HCT116 (cell line): Measurements from ENCODE around the gene CPSF7. TPM values are rescaled to one million over a fixed set of nuclear protein-coding genes. Genes with fewer than 3 reads are reported as not detected.
"Not testable (repeated sequence)": the region's sequence is repeated elsewhere in the genome, so short reads cannot be mapped to it uniquely, and the experiment has no call there.

Experiments used
- ATAC-seq: fragments of 200-7000 bp; cut with Tn5 transposase; 2 replicates; pipeline ENCODE4 v1.9.1; 2020; ENCODE audit warnings: mild to moderate bottlenecking, moderate library complexity
- BruUV-seq: library from RNA; stranded (reverse); fragments of 400-500 nt; replicated peaks from 2 replicates; lab custom pipeline; 2021; lab: Mats Ljungman, UMichigan
- CTCF ChIA-PET: fragments of 300-600 bp; sonication (Branson Sonifier 250); formaldehyde crosslinking; loops from one replicate; lab custom pipeline; 2021; ENCODE audit warnings: antibody characterized with exemption; lab: Charles Lee
- POLR2A ChIA-PET: fragments of 300-600, 350-600 bp; sonication (Branson Sonifier 250); formaldehyde crosslinking; loops from one replicate; lab custom pipeline; 2021; ENCODE audit warnings: antibody characterized with exemption; lab: Charles Lee
- RAD21 ChIA-PET, 2 experiments: fragments of 300-600 bp; sonication (Branson Sonifier 250); formaldehyde crosslinking; loops; one replicate each; lab custom pipeline; 2023; ENCODE audit warnings: low total read pairs in 2 of 2; ENCODE audit not compliant: uncharacterized antibody in 2 of 2, unreplicated experiment in 2 of 2, low non-redundant PET in 1 of 2; lab: Charles Lee
- DNase-seq: peaks from one replicate; pipeline ENCODE4 v3.0.0-alpha.2; 2010; ENCODE audit warnings: low read depth, low spot score
- H2AFZ ChIP-seq: fragments of 200-600 bp; shearing (Covaris generic), sonication (generic); 2 replicates; pipeline ENCODE4 v1.6.1; 2017; ENCODE audit warnings: low read depth, mixed run types, mixed read lengths, antibody characterized with exemption, low read length; ENCODE audit not compliant: poor library complexity, severe bottlenecking
- H3K27ac ChIP-seq: 2 replicates; pipeline ENCODE4 v1.5.1; 2012; ENCODE audit warnings: low read depth, low read length
- H3K27me3 ChIP-seq: fragments of 200-600 bp; sonication (generic); 2 replicates; pipeline ENCODE4 v1.6.1; 2016; ENCODE audit warnings: mixed run types, low read length, mixed read lengths; ENCODE audit not compliant: insufficient read depth
- H3K36me3 ChIP-seq, 2 experiments: fragments of 200-500 bp in 1 of 2; fragments of 200-600 bp in 1 of 2; sonication (Bioruptor generic) in 1 of 2; sonication (generic) in 1 of 2; 2 replicates each; pipeline versions ENCODE4 v1.5.1 to v1.6.1; 2014 to 2016; ENCODE audit warnings: low read length in 2 of 2, inconsistent platforms in 1 of 2, mixed read lengths in 1 of 2, mixed run types in 1 of 2; ENCODE audit not compliant: insufficient read depth in 2 of 2, control insufficient read depth in 1 of 2
- H3K4me1 ChIP-seq, 2 experiments: fragments of 200-600 bp in 1 of 2; sonication (generic) in 1 of 2; 2 replicates each; pipeline versions ENCODE4 v1.5.1 to v1.6.1; 2012 to 2017; ENCODE audit warnings: low read length in 2 of 2, inconsistent platforms in 1 of 2, mild to moderate bottlenecking in 1 of 2, mixed read lengths in 1 of 2, mixed run types in 1 of 2, moderate library complexity in 1 of 2; ENCODE audit not compliant: insufficient read depth in 2 of 2, control insufficient read depth in 1 of 2
- H3K4me2 ChIP-seq: fragments of 200-600 bp; sonication (generic); 2 replicates; pipeline ENCODE4 v1.6.1; 2017; ENCODE audit warnings: mixed run types, low read length, mixed read lengths
- H3K4me3 ChIP-seq, 2 experiments: fragments of 200-600 bp in 1 of 2; sonication (generic) in 1 of 2; replicated peaks in 1 of 2; 2 replicates each; pipeline ENCODE4 v1.5.1; 2011 to 2016; ENCODE audit warnings: low read length in 2 of 2, control low read depth in 1 of 2, low read depth in 1 of 2, mild to moderate bottlenecking in 1 of 2, mixed read lengths in 1 of 2, mixed run types in 1 of 2
- H3K79me2 ChIP-seq: fragments of 200-600 bp; sonication (generic); 2 replicates; pipeline ENCODE4 v1.6.1; 2017; ENCODE audit warnings: mild to moderate bottlenecking, mixed run types, low read length, moderate library complexity, mixed read lengths; ENCODE audit not compliant: insufficient read depth
- H3K9ac ChIP-seq: fragments of 200-600 bp; sonication (generic); 2 replicates; pipeline ENCODE4 v1.6.1; 2016; ENCODE audit warnings: low read length, mixed read lengths
- H3K9me2 ChIP-seq: fragments of 200-600 bp; sonication (generic), shearing (Covaris generic); 2 replicates; pipeline ENCODE4 v1.6.1; 2017; ENCODE audit warnings: mixed run types, mild to moderate bottlenecking, moderate library complexity; ENCODE audit not compliant: insufficient read depth
- H3K9me3 ChIP-seq, 2 experiments: fragments of 200-500 bp in 1 of 2; fragments of 200-600 bp in 1 of 2; sonication (Bioruptor generic) in 1 of 2; sonication (generic) in 1 of 2; 2 replicates each; pipeline ENCODE4 v1.6.1; 2014 to 2017; ENCODE audit warnings: low read length in 2 of 2, mixed read lengths in 2 of 2, inconsistent platforms in 1 of 2, low read depth in 1 of 2, mild to moderate bottlenecking in 1 of 2, mixed run types in 1 of 2, moderate library complexity in 1 of 2; ENCODE audit not compliant: control insufficient read depth in 1 of 2, insufficient read depth in 1 of 2
- H4K20me1 ChIP-seq: fragments of 200-600 bp; sonication (generic), shearing (Covaris generic); 2 replicates; pipeline ENCODE4 v1.6.1; 2017; ENCODE audit warnings: mixed run types, mild to moderate bottlenecking, moderate library complexity; ENCODE audit not compliant: insufficient read depth
- CBX3 ChIP-seq: IDR thresholded peaks from 2 replicates; pipeline ENCODE4 v1.6.1; 2012; ENCODE audit warnings: low read depth
- CEBPB ChIP-seq: IDR thresholded peaks from 2 replicates; pipeline ENCODE4 v1.6.1; 2012; ENCODE audit warnings: low read depth
- EZH2 ChIP-seq: fragments of 200-600 bp; sonication (generic); IDR thresholded peaks from 2 replicates; pipeline ENCODE4 v1.6.1; 2017; ENCODE audit warnings: antibody characterized with exemption, mixed run types
- EZH2phosphoT487 ChIP-seq: fragments of 200-600 bp; IDR thresholded peaks from 2 replicates; pipeline ENCODE4 v1.6.1; 2018; ENCODE audit warnings: antibody characterized with exemption, borderline replicate concordance
- FOSL1 ChIP-seq: IDR thresholded peaks from 2 replicates; pipeline ENCODE4 v1.6.1; 2012; ENCODE audit warnings: low read depth
- JUND ChIP-seq: IDR thresholded peaks from 2 replicates; pipeline ENCODE4 v1.6.1; 2012
- POLR2AphosphoS5 ChIP-seq: IDR thresholded peaks from 2 replicates; pipeline ENCODE4 v1.6.1; 2011; ENCODE audit warnings: mild to moderate bottlenecking, low read depth, low read length, moderate library complexity
- SIN3A ChIP-seq: IDR thresholded peaks from 2 replicates; pipeline ENCODE4 v1.6.1; 2012; ENCODE audit warnings: low read depth
- SP1 ChIP-seq: IDR thresholded peaks from 2 replicates; pipeline ENCODE4 v1.6.1; 2012; ENCODE audit warnings: low read depth
- YY1 ChIP-seq: IDR thresholded peaks from 2 replicates; pipeline ENCODE4 v1.6.1; 2011; ENCODE audit warnings: low read length, low read depth, moderate library complexity, mild to moderate bottlenecking; ENCODE audit not compliant: insufficient replicate concordance; ENCODE audit errors: extremely low read depth
- ZNF274 ChIP-seq: fragments of 200-500 bp; sonication (Bioruptor generic); IDR thresholded peaks from 2 replicates; pipeline ENCODE4 v1.6.1; 2014; ENCODE audit warnings: mild to moderate bottlenecking, low read depth, low read length, inconsistent platforms
- intact Hi-C: fragments of 100-400 bp; cut with micrococcal nuclease; formaldehyde crosslinking; loops from 2 replicates; pipeline ENCODE4 v1.10.0; 2022
- total RNA-seq: library from RNA; stranded (reverse); gene quantifications from one replicate; pipeline ENCODE4 v1.2.1, GENCODE V29; 2021; ENCODE audit not compliant: unreplicated experiment
- TF ChIP-seq, protein P1 (sequence below): IDR thresholded peaks from 2 replicates; pipeline ENCODE4 v1.6.1; 2012

CPSF7 gene
- total RNA-seq, 1 experiment from 2014 or later: 110 TPM

DNA sequence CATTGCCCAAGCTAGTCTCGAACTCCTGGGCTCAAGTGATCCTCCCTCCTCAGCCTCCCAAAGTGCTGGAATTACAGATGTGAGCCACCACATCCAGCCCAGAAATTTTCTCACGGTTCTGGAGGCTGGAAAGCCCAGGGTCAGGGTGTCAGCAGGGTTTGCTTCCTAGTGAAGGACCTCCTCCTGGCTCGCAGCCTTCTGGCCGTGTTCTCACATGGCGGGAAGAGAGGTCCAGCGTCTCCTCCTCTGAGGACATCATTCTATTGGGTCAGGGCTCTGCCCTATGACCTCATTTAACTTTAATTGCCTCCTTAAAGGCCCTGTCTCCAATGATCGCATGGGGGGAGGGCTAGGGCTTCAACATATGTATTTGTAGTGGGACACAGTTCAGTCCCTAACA lies 38.2 kb upstream of the CPSF7 start:
- CTCF ChIA-PET: interaction anchor here (0.9 to 1.3 kb wide), 2 partner anchors 9 to 15 kb away, joined by 3 to 4 read pairs; no protein-coding TSS in a partner anchor
- no peak overlapping the region for H3K9ac ChIP-seq
- H4K20me1 ChIP-seq: no peaks in the 10 kb centered on the region
- no peaks in the 10 kb centered on the region for H3K27me3 ChIP-seq
- no peaks in the 10 kb centered on the region for H3K79me2 ChIP-seq
- RAD21 ChIA-PET: no interaction called here
- no peak overlapping the region for H3K4me2 ChIP-seq
- no peak for ATAC-seq
- TF ChIP-seq EZH2 (no peak), CEBPB (no peak), POLR2AphosphoS5 (no peak), JUND (no peak), ZNF274 (no peak), FOSL1 (no peak), SP1 (no peak), CBX3 (no peak), YY1 (no peak), EZH2phosphoT487 (no peak), SIN3A (no peak)
- TF ChIP-seq, protein P1, sequence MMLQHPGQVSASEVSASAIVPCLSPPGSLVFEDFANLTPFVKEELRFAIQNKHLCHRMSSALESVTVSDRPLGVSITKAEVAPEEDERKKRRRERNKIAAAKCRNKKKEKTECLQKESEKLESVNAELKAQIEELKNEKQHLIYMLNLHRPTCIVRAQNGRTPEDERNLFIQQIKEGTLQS: no peak
- no peaks in the 10 kb centered on the region; a peak in 1 of 4 replicates for H3K36me3 ChIP-seq
- no peaks in the 10 kb centered on the region; a peak in 1 of 4 replicates for H3K4me1 ChIP-seq
- H3K27ac ChIP-seq: no peak overlapping the region
- H2AFZ ChIP-seq: no peak overlapping the region
- H3K9me3 ChIP-seq: no peaks in the 10 kb centered on the region
- BruUV-seq: no TSS peak
- POLR2A ChIA-PET: no interaction called here
- no peak for DNase-seq
- H3K4me3 ChIP-seq: no peak overlapping the region
- H3K9me2 ChIP-seq: no peaks in the 10 kb centered on the region
- intact Hi-C loops: no loop called here

GRCh38 chr11:61467602-61468001 lies 37.8 kb upstream of the CPSF7 start:
- POLR2A ChIA-PET, H4K20me1 ChIP-seq, H3K27me3 ChIP-seq, H3K4me1 ChIP-seq, ATAC-seq, H3K27ac ChIP-seq, DNase-seq, H3K4me2 ChIP-seq, H3K9me3 ChIP-seq, H2AFZ ChIP-seq, H3K36me3 ChIP-seq, H3K9ac ChIP-seq, H3K79me2 ChIP-seq, H3K4me3 ChIP-seq, H3K9me2 ChIP-seq, BruUV-seq, intact Hi-C loops, RAD21 ChIA-PET: not testable (repeated sequence)
- CTCF ChIA-PET: interaction anchor here (0.9 to 1.3 kb wide), 2 partner anchors 10 to 15 kb away, joined by 3 to 4 read pairs; no protein-coding TSS in a partner anchor
